ENCODE results near the gene DNAAF5.

- TF ChIP-seq FOXM1 (CRISPR knock-in tag; IDR thresholded peaks at IDR 0.05) (no peak), SETDB1 (CRISPR knock-in tag; IDR thresholded peaks at IDR 0.05; ENCODE audit: borderline replicate concordance) (no peak), KLF13 (CRISPR knock-in tag; IDR thresholded peaks at IDR 0.05) (no peak), SNAPC5 (CRISPR knock-in tag; IDR thresholded peaks at IDR 0.05; ENCODE audit: borderline replicate concordance) (no peak), ZNF83 (CRISPR knock-in tag; IDR thresholded peaks at IDR 0.05; ENCODE audit: borderline replicate concordance) (no peak), ZNF704 (CRISPR knock-in tag; IDR thresholded peaks at IDR 0.05; ENCODE audit: borderline replicate concordance) (no peak)
Observed at GRCh38 chr7:832968-833424, 106.5 kb downstream of the DNAAF5 start.

All from HepG2 (cell line).